ENCODE results near the gene ARL5C. TPM values are rescaled to one million over a fixed set of nuclear protein-coding genes. Genes with fewer than 3 reads are reported as not detected.
A peak's percentile ranks its signal among the peaks of the same experiment; 100 is the strongest.

ARL5C gene, protein sequence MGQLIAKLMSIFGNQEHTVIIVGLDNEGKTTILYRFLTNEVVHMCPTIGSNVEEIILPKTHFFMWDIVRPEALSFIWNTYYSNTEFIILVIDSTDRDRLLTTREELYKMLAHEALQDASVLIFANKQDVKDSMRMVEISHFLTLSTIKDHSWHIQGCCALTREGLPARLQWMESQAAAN
- under 1 TPM in 2 of 4 donors, not detected in 2; 0.29 to 0.32 TPM for polyA plus RNA-seq (ENCODE audit: insufficient read length in 4 of 4)

DNA sequence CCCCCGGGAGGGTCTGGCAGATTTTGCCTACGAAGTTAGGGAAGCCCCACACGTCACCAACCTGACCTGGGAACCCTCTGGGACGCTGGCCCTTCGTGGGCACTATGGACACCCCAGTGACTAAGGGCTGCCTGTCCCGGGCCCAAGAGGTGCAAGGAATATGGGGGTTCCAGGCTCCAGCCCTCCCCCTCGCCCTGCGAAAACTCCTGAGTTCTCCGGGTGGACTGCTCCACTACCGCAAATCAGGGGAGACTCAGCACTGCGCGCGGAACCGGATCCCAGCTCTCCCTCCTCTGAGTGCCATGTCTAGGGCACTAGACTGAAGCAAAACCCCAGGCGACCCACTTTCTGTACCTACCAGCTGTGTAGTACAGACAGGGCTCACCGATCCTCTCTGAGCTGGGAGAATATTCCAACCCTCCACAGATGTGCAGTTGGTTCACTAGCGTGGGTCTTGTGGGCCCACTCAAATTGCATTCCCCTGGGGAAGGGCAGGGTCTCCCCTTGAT is at the start of gene ARL5C:
Gene ARL5C (minus strand): TSS at position 321 of the 509 bp plus-strand sequence. CDS start 401 bp downstream, outside the sequence.
- no peak for DNase-seq (ENCODE audit: low read depth in 4 of 4, low spot score in 3 of 4)

DNA sequence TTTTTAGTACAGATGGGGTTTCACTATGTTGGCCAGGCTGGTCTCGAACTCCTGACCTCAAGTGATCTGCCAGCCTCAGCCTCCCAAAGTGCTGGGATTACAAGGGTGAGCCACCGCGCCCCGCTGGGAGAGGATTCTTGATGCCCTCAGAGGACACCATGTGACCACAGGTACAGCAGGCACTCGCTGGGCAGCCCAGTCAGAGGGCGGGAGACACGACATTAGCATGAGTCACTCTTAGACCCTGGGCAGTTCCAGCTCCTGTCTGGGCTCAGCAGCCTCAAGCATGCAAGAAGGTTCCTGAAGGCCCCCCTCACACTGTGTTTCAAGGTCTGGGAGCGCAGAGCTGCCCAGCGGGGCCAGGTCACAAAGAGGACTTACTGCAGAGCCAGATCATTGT is 47.9 kb upstream of the ARL5C start:
- DNase-seq (ENCODE audit: low read depth in 4 of 4, low spot score in 3 of 4): no peak

DNA sequence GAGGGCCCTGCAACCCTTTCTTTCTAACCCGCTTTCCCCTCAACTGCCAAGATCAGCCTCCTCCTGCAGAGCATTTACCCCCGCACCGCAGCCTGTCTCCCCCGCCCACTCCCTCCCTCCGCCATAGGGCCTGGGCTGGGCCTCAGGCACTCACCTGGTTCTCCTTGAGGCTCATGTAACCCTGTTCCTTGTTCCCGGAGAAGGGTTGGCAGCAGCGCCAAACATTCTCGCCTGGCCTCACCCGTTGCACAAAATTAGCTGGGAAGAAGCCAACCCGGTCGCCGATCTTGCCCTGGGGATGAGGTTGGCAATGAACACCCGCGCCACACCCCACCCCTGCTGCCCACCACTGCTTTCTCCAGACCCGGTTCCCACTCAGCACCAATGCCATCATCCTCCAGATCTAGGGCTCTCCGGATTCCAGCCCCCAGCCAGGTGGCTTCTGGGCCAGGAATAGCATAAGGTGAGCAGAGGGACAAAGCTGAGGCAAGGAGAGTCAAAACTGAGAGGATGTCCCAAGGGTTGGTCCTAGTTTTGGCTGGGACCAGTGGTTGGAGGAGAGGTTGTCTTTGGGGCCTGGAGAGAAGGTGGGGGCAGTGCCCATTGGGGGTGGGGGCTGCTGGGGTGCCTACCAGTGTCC is 47.0 kb upstream of the ARL5C start:
- DNase-seq (ENCODE audit: low read depth in 4 of 4, low spot score in 3 of 4): no peak

DNA sequence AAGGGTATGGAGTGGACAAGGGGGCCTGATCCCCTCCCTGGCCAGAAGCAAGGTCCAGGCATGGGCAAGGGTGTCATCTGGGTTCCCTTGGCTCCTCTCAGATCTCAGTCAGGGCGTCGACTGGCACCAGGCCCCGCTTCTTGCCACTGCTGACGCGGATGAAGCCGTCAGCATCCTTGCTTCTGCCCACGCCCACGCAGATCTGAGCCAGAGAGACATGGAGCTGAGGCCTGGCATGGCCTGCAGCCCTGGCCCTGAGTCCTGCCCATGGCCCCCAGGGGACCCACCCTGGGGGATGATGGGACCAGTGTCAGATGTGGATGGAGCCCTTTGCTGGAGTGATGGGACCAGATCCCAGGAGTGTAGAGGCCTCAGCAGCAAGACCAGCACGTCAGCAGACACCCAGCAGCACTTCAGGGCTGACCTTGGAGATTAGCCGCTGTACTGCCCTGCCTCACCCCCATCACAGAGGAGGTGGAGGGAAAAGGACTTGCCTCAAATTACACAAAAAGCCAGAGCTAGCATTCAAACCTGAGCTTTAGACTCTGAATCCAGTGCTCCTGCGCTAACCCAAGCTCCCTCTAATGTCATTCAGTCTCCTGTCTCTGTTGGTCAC is 46.3 kb upstream of the ARL5C start:
- no peak for DNase-seq (ENCODE audit: low read depth in 4 of 4, low spot score in 3 of 4)

- DNase-seq (ENCODE audit: low read depth in 4 of 4, low spot score in 3 of 4): no peak
Observed at GRCh38 chr17:39210093-39210434, 44.1 kb upstream of the ARL5C start.

DNA sequence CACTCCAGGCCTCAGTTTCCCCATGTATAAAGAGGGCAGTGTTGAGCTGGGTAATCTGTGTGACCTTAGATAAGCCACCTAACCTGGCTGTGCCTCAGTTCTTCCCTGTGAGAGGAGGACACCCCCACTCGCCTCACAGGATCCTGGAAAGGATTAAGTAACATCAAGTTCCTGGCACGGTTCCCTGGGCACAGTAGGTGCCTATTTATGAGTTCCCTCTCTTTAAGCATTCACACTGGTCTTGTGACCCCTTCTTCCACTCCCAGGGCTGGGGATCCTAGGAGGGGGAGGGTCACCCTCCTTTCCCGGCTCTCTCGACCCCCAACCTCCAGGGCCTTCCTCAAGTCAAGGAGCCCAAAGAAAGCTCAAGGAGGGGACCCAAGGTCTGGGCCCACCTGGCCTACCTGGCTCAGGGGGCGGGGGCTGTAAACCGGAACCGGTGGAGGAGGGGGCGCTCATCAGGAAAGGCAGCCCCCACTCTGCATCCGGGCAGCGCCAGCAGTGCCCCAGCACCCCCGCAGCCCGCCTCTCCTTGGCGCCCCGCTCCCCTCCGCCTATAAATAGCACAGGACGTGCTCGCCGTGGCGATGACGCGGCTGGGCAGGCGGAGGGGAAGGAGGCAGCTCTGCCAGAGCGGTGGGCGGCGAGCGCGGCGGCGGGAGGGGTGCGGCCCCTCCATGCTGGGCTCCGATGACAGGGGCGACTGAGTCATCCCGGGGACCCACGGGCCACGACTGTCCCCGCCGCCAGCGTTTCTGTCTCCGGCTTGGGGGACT is 43.5 kb upstream of the ARL5C start:
- DNase-seq (ENCODE audit: low read depth in 4 of 4, low spot score in 3 of 4): no peak

DNA sequence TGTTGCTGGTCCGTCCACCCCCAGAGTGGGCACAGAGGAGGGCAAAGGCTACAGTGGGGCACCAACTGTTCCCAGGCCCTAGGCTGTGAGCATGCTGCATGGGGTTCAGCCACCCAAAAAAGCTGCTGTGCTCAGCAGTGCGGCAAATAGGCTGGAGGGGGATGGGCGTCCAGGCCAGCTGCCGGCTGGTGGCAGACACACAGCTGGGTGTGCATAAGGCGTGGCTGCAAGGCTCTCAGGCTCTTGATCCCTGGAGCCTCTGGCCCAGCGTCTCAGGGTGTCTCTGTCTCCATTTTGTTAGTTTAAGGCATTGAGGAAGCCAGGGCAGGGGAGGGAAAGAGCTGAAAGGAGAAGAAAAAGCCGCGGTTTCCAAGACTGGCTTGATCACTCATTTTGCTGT is 42.9 kb upstream of the ARL5C start:
- no peak for DNase-seq (ENCODE audit: low read depth in 4 of 4, low spot score in 3 of 4)

GRCh38 chr17:39208136-39208535 is 42.2 kb upstream of the ARL5C start:
- DNase-seq (ENCODE audit: low read depth in 4 of 4, low spot score in 3 of 4): no peak

DNA sequence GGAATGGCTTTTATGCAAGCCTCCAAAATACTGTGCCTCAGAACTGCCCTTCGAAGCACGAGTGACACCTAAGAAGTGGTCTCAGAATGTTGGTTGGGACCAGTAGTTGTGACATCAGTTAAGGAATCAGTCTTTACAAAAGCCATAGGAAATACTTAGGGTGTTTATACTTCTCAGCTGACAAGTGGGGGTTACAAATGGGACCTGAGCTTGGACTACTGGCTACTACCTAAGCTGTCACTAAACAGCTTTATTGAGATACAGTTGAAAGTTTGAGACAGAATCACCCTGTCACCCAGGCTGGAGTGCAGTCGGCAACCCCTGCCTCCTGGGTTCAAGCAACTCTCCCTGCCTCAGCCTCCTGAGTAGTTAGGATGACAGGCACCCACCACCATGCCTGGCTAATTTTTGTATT is 39.2 kb upstream of the ARL5C start:
- no peak for DNase-seq (ENCODE audit: low read depth in 4 of 4, low spot score in 3 of 4)

DNA sequence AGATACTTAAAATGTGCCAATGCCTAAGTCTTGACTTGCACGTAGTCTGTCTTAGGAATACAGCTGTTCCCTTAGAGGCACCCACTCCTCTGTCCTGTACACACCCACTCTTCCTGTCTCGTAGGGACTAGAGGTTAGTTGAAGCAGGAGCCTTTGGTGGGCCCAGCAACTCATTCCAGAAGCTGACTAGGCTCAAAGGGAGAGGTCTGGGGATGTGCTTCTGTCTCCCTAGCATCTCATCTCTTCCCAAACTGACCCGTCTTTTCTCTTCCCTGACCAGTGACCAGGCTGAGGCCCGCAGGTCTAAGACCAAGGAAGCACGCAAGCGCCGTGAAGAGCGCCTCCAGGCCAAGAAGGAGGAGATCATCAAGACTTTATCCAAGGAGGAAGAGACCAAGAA is 38.3 kb upstream of the ARL5C start:
- DNase-seq (ENCODE audit: low read depth in 4 of 4, low spot score in 3 of 4): no peak

DNA sequence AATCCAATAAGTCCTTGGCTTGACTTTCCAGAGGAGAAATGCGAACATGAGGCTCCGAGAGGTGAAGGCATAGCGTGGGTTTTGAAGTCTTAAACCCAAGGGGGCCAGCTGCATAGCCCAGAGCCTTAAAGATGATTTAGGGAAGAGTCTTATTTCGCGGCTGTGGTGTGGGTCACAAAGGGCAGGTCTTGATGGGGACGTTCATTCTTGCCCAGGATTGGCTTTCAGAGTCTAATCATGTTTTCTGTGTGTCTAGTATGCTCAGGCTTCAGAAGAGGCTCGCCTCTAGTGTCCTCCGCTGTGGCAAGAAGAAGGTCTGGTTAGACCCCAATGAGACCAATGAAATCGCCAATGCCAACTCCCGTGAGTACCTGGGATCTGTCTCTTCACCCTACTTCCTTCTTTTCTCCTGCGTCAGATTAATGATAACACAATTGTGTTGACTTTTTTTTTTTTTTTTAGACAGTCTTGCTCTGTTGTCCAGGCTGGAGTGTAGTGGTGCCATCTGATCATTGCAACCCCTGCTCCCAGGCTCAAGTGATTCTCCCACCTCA is 35.1 kb upstream of the ARL5C start:
- DNase-seq (ENCODE audit: low read depth in 4 of 4, low spot score in 3 of 4): no peak

- DNase-seq (ENCODE audit: low read depth in 4 of 4, low spot score in 3 of 4): peak in 2 of 4 donors; percentile 85 to 92
Observed at GRCh38 chr17:39200070-39200879, 34.3 kb upstream of the ARL5C start, which contains the start of gene RPL19. TSS of gene RPL19 (plus strand) at chr17:39200283. CDS start at chr17:39200345, 62 bp downstream.

- DNase-seq (ENCODE audit: low read depth in 4 of 4, low spot score in 3 of 4): peak in 2 of 4 donors; percentile 90 to 91
Observed at GRCh38 chr17:39199820-39200069, 33.8 kb upstream of the ARL5C start.

DNA sequence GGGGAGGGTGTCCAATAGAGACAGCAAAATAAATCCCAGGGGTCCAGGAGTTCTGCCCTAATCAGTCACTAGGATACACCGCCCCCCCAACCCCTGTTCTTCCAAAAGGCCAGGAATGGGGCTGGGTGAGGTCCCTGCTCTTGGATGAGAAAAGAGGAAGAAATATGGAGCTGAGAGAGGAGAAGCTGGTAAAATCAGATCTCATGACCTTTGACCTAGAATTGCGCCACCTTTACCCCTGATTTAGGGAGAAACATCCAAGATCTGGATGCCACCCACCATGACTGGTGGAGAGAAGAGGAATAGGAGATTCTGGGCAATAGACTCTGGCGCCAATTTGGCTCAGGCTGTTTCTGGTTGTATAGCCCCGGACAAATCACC is 32.2 kb upstream of the ARL5C start:
- no peak for DNase-seq (ENCODE audit: low read depth in 4 of 4, low spot score in 3 of 4)

DNA sequence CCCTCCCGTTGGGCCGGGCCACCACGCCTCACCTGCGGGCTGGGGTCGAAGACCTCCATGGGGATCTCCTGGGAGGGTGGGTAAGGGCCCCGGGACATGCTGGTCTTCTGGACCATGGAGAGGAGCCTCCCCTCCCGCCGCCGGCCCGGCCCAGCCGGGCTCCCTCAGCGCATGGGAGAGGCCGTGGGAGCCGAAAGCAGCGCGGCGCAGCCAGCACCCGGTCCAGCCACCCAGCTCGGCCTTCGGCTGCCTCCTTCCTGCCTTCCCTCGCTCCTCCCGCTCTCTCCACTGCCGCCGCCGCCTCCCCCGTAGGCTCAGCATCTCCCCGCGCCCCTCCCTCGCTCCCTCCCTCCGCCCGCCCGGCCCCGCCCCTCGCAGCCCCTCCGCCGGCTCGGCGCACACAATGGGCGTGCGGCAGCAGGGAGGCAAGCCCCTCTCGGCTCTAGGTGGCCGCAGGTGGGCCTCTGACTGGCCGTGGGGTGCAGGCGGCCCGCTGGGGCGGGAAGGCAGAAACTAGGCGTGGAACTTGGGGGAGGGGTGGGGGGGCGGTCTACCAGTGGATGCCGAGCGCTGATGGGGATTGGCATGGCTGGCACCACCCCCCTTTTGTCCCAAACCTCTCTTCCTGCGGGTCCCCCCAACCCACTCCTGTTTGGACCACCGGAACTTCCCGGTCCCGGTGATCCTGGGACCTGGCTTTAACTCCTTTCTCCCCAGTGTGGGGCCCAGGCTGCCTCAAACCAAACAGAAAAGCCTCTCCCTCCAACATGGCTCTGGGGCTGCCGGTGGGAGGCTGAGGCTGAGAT is 31.6 kb upstream of the ARL5C start, which contains the start of gene CACNB1:
Gene CACNB1 (minus strand): TSS at position 290 of the 806 bp plus-strand sequence. CDS start 174 bp downstream, at position 116.
- DNase-seq (ENCODE audit: low read depth in 4 of 4, low spot score in 3 of 4): peak in 1 of 4 donors; percentile 70

- no peak for DNase-seq (ENCODE audit: low read depth in 4 of 4, low spot score in 3 of 4)
Observed at GRCh38 chr17:39196808-39197291, 30.9 kb upstream of the ARL5C start.

GRCh38 chr17:39196241-39196807 is 30.4 kb upstream of the ARL5C start:
- no peak for DNase-seq (ENCODE audit: low read depth in 4 of 4, low spot score in 3 of 4)

GRCh38 chr17:39195568-39196160 is 29.7 kb upstream of the ARL5C start:
- DNase-seq (ENCODE audit: low read depth in 4 of 4, low spot score in 3 of 4): no peak

Measured in right renal pelvis (tissue), 4 donors.